Peyer's patch (tissue), 4 donors: ENCODE data around the gene KRTCAP2. TPM values are rescaled to one million over a fixed set of nuclear protein-coding genes. Genes with fewer than 3 reads are reported as not detected.

Experiments used
- DNase-seq, 3 donors: peaks; one replicate each; pipeline ENCODE4 v3.0.0-alpha.2; 2017 to 2019
- H3K27ac ChIP-seq, 4 donors: fragments of 200-600 bp; sonication (generic); one replicate each; pipeline ENCODE4 v1.5.1; 2016 to 2019
- H3K27me3 ChIP-seq, 2 donors: fragments of 200-600 bp; sonication (generic); one replicate each; pipeline ENCODE4 v1.5.1; 2019
- H3K36me3 ChIP-seq, 3 donors: fragments of 200-600 bp; sonication (generic); one replicate each; pipeline ENCODE4 v1.5.1; 2016 to 2019
- H3K4me1 ChIP-seq, 4 donors: fragments of 200-600 bp; sonication (generic); one replicate each; pipeline ENCODE4 v1.5.1; 2016 to 2019
- H3K4me3 ChIP-seq, 4 donors: fragments of 200-600 bp; sonication (generic); 1 replicate in 3 of 4; 2 replicates in 1 of 4; pipeline ENCODE4 v1.5.1; 2016 to 2019; ENCODE audit warnings: mild to moderate bottlenecking in 1 of 4
- H3K9me3 ChIP-seq, 4 donors: fragments of 200-600 bp; sonication (generic); one replicate each; pipeline ENCODE4 v1.5.1; 2016 to 2019; ENCODE audit warnings: mild to moderate bottlenecking in 1 of 4
- POLR2A ChIP-seq, 2 donors: fragments of 450-650 bp; IDR thresholded peaks; one replicate each; pipeline ENCODE4 v1.5.1; 2017; ENCODE audit warnings: antibody characterized with exemption in 2 of 2, mild to moderate bottlenecking in 2 of 2, moderate library complexity in 2 of 2
- total RNA-seq, 4 donors: library from RNA; depleted of rRNA; stranded (reverse); fragments of >200 nt; gene quantifications; one replicate each; pipeline ENCODE4 v1.1.0, GENCODE V29; 2016
- TF ChIP-seq, protein P1 (sequence below), 6 experiments: fragments of 450-650 bp in 4 of 6; fragments of 200-600 bp in 2 of 6; sonication (generic) in 1 of 6; IDR thresholded peaks; one replicate each; pipeline ENCODE4 v1.5.1; 2017 to 2019; ENCODE audit warnings: antibody characterized with exemption in 6 of 6, mild to moderate bottlenecking in 3 of 6, moderate library complexity in 1 of 6

The KRTCAP2 gene
- total RNA-seq, 4 donors from 2014 or later = 111 to 137 (median 117) TPM

DNA sequence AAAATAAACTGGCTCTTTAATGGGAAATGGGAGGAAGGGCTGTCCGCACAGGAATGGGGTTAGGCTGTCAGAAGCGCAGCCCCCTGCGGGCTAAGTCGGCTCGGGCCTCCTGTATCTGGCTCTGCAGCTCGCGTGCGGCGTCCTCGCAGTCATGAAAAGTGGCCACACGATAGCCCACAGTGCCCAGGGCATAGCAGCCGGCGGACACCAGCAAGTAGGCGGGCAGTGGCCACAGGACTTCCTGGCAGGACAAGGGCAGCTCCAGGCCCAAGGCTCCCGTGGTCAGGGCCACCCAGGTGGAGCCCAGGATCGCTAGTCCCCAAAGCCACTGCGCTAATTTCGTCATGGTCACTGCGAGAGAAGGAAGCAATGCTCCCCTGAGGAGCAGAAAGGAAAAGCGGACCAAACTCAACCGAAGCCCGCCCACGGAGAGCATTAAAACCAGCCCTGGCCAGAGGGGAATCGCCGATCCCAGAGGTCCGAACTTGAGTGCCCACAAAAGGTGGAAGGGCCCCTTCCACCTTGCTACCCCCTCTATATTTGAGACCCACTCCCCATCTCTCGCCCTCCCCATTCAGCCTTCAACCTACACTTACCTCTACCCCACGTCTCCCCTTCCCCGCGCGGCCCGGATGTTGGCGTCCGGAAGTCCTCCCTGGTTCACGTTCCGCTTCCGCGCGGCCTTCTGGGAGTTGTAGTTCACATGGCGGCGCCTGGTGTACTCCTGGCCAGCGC is 33.0 kb downstream of the KRTCAP2 start, which contains the start of gene DPM3:
Gene DPM3 (minus strand): TSS at position 637 of the 735 bp plus-strand sequence. CDS start 291 bp downstream, at position 346.
- Histone ChIP-seq H3K4me3 (peak within 1 kb of the TSS; percentile 56 to 84 (median 60)), H3K4me1 (peaks cover 0 to 33% (median 8%) of the 10 kb centered on the region in 4 donors), H3K9me3 (no peaks in the 10 kb centered on the region), H3K36me3 (peaks cover 0 to 4% (median 0%) of the 10 kb centered on the region in 3 donors), H3K27ac (peak within 1 kb of the TSS; percentile 80 to 93 (median 86)), H3K27me3 (no peaks in the 10 kb centered on the region)
- DNase-seq = peak; percentile 93 to 96 (median 94)
- TF ChIP-seq, protein P1, sequence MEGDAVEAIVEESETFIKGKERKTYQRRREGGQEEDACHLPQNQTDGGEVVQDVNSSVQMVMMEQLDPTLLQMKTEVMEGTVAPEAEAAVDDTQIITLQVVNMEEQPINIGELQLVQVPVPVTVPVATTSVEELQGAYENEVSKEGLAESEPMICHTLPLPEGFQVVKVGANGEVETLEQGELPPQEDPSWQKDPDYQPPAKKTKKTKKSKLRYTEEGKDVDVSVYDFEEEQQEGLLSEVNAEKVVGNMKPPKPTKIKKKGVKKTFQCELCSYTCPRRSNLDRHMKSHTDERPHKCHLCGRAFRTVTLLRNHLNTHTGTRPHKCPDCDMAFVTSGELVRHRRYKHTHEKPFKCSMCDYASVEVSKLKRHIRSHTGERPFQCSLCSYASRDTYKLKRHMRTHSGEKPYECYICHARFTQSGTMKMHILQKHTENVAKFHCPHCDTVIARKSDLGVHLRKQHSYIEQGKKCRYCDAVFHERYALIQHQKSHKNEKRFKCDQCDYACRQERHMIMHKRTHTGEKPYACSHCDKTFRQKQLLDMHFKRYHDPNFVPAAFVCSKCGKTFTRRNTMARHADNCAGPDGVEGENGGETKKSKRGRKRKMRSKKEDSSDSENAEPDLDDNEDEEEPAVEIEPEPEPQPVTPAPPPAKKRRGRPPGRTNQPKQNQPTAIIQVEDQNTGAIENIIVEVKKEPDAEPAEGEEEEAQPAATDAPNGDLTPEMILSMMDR (IDR thresholded peaks at IDR 0.05) = no peak
- TF ChIP-seq POLR2A (IDR thresholded peaks at IDR 0.05) = peak; percentile 66 to 83

DNA sequence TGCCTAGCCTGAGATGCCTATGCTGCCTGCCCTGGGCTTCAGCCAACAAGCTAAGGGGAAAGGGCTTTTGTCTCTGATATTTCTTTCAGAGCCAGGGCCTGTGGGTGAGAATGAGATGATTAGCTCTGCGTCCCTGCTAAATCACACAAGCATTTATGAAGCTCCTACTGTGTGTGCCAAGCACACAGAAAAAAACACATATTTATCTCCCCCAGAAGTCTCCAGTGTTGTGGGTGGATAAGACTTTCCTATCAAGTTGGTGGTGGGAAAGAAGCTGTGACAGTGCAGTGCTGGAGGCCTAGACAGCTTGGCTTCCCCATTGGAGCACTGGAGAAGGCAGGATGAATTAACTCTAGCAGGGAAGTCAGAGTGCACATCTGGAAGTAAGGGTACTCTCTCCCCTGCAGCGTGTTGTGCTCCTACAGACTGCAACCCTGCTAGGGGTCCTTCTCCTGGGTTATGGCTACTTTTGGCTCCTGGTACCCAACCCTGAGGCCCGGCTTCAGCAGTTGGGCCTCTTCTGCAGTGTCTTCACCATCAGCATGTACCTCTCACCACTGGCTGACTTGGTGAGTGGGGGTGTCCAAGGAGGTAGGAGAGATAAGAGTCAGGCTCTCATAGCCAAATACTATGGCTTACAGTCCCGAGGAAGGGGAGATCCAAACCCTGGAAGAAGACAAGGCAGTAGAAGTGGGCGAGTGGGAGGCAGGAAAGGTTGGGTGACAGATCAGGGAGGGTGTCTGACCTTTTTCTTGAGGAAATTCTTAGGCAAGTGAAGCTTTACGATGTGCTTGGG is 35.8 kb downstream of the KRTCAP2 start:
- Histone ChIP-seq H3K36me3 (peaks cover 0 to 25% (median 0%) of the 10 kb centered on the region in 3 donors), H3K27ac (peak overlapping the region; percentile 92 to 98 (median 98)), H3K4me3 (peak overlapping the region in 2 of 4 donors; percentile 63 to 87), H3K9me3 (no peaks in the 10 kb centered on the region), H3K4me1 (peaks cover 0 to 54% (median 13%) of the 10 kb centered on the region in 4 donors), H3K27me3 (no peaks in the 10 kb centered on the region)
- DNase-seq = no peak
- TF ChIP-seq, protein P1 (IDR thresholded peaks at IDR 0.05) = no peak
- no peak for TF ChIP-seq POLR2A (IDR thresholded peaks at IDR 0.05)

DNA sequence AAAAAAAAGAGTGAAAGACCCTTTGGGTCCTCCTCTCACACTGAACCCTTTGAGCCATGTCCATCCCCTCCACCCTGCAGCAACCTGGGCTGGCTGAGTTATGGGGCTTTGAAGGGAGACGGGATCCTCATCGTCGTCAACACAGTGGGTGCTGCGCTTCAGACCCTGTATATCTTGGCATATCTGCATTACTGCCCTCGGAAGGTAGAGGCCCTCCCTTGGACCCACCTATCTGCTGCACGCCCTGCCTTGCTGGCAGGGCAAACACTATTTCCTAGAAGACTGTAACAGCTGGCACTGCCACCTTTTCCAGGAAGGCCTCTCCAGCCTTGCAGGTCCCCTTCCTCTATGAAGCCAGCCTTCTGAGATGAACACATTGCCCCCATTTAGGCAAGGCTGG is 36.4 kb downstream of the KRTCAP2 start:
- peak overlapping the region; percentile 92 to 98 (median 98) for H3K27ac ChIP-seq
- peaks cover 0 to 54% (median 13%) of the 10 kb centered on the region in 4 donors for H3K4me1 ChIP-seq
- H3K9me3 ChIP-seq = no peaks in the 10 kb centered on the region
- no peaks in the 10 kb centered on the region for H3K27me3 ChIP-seq
- TF ChIP-seq, protein P1 (IDR thresholded peaks at IDR 0.05) = peak in 2 of 6 experiments; percentile 21 to 23
- no peak for TF ChIP-seq POLR2A (IDR thresholded peaks at IDR 0.05)
- H3K36me3 ChIP-seq = peaks cover 0 to 31% (median 0%) of the 10 kb centered on the region in 3 donors
- DNase-seq = peak in 1 of 3 donors; percentile 63
- H3K4me3 ChIP-seq = peak overlapping the region; percentile 63 to 87 (median 73)

DNA sequence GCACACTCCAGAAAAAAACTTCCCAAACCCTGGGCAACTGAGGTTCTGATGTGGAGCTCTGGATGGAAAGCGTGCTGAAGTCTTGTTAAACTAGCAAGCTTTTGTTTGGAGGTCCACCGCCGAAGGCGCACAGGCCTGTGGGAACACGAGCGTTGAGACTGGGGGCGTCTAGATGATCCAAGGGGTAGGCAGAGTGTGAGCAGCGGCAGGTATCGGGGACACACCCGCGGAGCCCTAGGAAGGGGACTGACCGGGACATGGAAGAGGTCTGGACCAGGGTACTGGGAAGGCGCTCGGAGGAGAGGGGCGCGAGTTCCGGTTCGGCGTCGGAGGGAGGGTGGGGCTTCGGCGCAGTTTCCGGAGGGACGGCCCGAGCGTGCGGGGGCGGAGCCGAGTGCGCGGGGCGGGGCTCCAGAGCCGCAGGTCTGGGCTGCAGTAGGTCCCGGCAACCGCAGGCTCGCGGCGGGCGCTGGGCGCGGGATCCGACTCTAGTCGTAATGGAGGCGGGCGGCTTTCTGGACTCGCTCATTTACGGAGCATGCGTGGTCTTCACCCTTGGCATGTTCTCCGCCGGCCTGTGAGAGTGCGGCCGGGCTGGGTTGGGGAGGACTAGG is 37.6 kb downstream of the KRTCAP2 start, which contains the start of gene SLC50A1:
Gene SLC50A1 (plus strand): TSS at position 438 of the 614 bp plus-strand sequence. CDS start 60 bp downstream, at position 498.
- H3K4me1 ChIP-seq = peaks cover 0 to 53% (median 13%) of the 10 kb centered on the region in 4 donors
- DNase-seq = peak; percentile 89 to 97 (median 97)

More for the DNA sequence above, 37.6 kb downstream of the KRTCAP2 start, which contains the start of gene SLC50A1:
- Histone ChIP-seq H3K36me3 (peaks cover 0 to 38% (median 0%) of the 10 kb centered on the region in 3 donors), H3K9me3 (no peaks in the 10 kb centered on the region), H3K27me3 (no peaks in the 10 kb centered on the region), H3K4me3 (peak within 1 kb of the TSS; percentile 63 to 87 (median 73)), H3K27ac (peak within 1 kb of the TSS; percentile 92 to 98 (median 98))
- TF ChIP-seq, protein P1 (IDR thresholded peaks at IDR 0.05) = peak in 5 of 6 experiments; percentile 23 to 70 (median 68)
- peak; percentile 94 to 99 for TF ChIP-seq POLR2A (IDR thresholded peaks at IDR 0.05)
